ENCODE data around the gene VAV3.

GRCh38 chr1:107789817-107790524 is 175.0 kb downstream of the VAV3 start:
- TF ChIP-seq CTCF (IDR thresholded peaks at IDR 0.05 in 4 of 5, conservative IDR thresholded peaks at IDR 0.05 in 1 of 5) = no peak
- no peak for TF ChIP-seq POLR2A (IDR thresholded peaks at IDR 0.05)

Measured in gastrocnemius medialis (tissue), 4 donors.